Measurements from ENCODE around the gene PNPLA8. TPM values are rescaled to one million over a fixed set of nuclear protein-coding genes. Genes with fewer than 3 reads are reported as not detected.

The PNPLA8 gene
- total RNA-seq, 1 experiment from 2014 or later, result 19.2 TPM

DNA sequence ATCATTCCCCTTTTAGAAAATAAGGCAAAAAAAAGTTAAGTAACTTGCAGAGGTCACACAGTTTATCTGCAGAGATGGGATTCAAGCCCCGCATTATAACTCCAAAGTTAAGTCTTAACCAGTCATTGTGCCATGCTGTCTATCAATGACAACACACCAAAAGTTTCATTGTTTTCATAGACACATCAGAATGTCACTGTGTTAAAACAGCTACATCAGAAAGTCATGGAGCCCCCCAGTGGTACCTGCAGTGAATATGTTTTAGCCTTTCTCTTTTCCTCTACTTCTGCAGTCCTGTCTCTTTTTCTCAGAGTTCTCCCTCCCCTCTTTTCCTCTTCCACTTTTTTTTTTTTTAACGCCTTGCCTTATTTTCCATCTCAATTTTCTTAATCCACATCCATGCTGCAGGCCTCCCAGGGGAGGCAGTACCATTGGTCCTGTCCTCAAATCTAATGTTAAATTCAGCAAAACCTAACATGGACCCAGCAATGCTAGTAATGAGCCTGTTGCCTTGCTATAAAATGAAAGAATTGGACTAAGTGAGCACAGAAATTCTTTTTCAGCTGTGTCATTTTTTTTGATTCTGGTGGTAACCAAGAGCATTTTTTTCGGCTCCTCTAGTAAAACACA is 65.9 kb downstream of the PNPLA8 start:
- ChIA-PET POLR2A (ENCODE audit: low non-redundant PET) (no interaction called here), CTCF (interaction anchor here (0.5 kb wide), 1 partner anchor 544 kb away, joined by 3 read pairs; no protein-coding TSS in a partner anchor)
- Histone ChIP-seq H3K27ac (ENCODE audit: low read depth, low read length, poor library complexity, severe bottlenecking) (no peak overlapping the region), H3K4me3 (ENCODE audit: low read depth, low read length, poor library complexity, severe bottlenecking) (no peak overlapping the region), H3K36me3 (ENCODE audit: insufficient read depth, low read length, poor library complexity, severe bottlenecking) (no peaks in the 10 kb centered on the region), H3K27me3 (replicated peaks; ENCODE audit: insufficient read depth, low read depth, low read length, poor library complexity) (no peaks in the 10 kb centered on the region), H3K9me3 (ENCODE audit: low read depth, low read length, poor library complexity, severe bottlenecking) (no peaks in the 10 kb centered on the region), H3K4me1 (ENCODE audit: insufficient read depth, low read length, poor library complexity, severe bottlenecking) (peaks cover 7% of the 10 kb centered on the region)
- no TSS peak for BruUV-seq (replicated peaks)
- DNase-seq (ENCODE audit: low spot score), result peak; percentile 80
- intact Hi-C loops (cut with micrococcal nuclease; ENCODE audit: unreplicated experiment), result loop anchor here (1.0 kb wide), 1 partner anchor 279 kb away; no protein-coding TSS in a partner anchor
- TF ChIP-seq, protein P1, sequence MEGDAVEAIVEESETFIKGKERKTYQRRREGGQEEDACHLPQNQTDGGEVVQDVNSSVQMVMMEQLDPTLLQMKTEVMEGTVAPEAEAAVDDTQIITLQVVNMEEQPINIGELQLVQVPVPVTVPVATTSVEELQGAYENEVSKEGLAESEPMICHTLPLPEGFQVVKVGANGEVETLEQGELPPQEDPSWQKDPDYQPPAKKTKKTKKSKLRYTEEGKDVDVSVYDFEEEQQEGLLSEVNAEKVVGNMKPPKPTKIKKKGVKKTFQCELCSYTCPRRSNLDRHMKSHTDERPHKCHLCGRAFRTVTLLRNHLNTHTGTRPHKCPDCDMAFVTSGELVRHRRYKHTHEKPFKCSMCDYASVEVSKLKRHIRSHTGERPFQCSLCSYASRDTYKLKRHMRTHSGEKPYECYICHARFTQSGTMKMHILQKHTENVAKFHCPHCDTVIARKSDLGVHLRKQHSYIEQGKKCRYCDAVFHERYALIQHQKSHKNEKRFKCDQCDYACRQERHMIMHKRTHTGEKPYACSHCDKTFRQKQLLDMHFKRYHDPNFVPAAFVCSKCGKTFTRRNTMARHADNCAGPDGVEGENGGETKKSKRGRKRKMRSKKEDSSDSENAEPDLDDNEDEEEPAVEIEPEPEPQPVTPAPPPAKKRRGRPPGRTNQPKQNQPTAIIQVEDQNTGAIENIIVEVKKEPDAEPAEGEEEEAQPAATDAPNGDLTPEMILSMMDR (conservative IDR thresholded peaks at IDR 0.05; ENCODE audit: low read depth, low read length), result peak; percentile 80
- TF ChIP-seq EZH2 (IDR thresholded peaks at IDR 0.05; ENCODE audit: borderline replicate concordance, low read depth, low read length, poor library complexity, severe bottlenecking), result no peak

DNA sequence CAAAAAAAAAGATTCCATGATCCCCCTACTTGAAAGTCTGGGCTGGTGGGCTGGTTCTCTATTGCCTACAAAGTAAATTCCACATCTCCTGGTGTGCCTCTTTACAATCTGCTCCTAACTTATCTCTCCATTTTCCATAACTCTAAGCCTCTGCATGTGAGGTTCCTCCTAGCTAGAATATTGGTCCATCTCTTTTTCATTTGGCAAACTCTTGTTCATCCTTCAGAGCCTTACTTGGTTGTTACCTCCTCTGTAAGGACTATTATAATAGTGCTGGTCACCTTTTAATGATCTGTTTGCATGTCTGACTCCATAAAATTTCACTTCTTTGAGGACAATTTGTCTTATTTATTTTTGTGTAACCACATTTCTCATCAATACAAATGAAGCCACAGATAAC is 68.1 kb downstream of the PNPLA8 start:
- TF ChIP-seq EZH2 (IDR thresholded peaks at IDR 0.05; ENCODE audit: borderline replicate concordance, low read depth, low read length, poor library complexity, severe bottlenecking), result no peak
- TF ChIP-seq, protein P1 (conservative IDR thresholded peaks at IDR 0.05; ENCODE audit: low read depth, low read length), result no peak
- intact Hi-C loops (cut with micrococcal nuclease; ENCODE audit: unreplicated experiment), result no loop called here
- Histone ChIP-seq H3K27ac (ENCODE audit: low read depth, low read length, poor library complexity, severe bottlenecking) (no peak overlapping the region), H3K36me3 (ENCODE audit: insufficient read depth, low read length, poor library complexity, severe bottlenecking) (no peaks in the 10 kb centered on the region), H3K27me3 (replicated peaks; ENCODE audit: insufficient read depth, low read depth, low read length, poor library complexity) (no peaks in the 10 kb centered on the region), H3K4me1 (ENCODE audit: insufficient read depth, low read length, poor library complexity, severe bottlenecking) (peaks cover 23% of the 10 kb centered on the region), H3K9me3 (ENCODE audit: low read depth, low read length, poor library complexity, severe bottlenecking) (no peaks in the 10 kb centered on the region), H3K4me3 (ENCODE audit: low read depth, low read length, poor library complexity, severe bottlenecking) (no peak overlapping the region)
- POLR2A ChIA-PET (ENCODE audit: low non-redundant PET), result no interaction called here
- no peak for DNase-seq (ENCODE audit: low spot score)
- BruUV-seq (replicated peaks), result no TSS peak
- CTCF ChIA-PET, result no interaction called here

DNA sequence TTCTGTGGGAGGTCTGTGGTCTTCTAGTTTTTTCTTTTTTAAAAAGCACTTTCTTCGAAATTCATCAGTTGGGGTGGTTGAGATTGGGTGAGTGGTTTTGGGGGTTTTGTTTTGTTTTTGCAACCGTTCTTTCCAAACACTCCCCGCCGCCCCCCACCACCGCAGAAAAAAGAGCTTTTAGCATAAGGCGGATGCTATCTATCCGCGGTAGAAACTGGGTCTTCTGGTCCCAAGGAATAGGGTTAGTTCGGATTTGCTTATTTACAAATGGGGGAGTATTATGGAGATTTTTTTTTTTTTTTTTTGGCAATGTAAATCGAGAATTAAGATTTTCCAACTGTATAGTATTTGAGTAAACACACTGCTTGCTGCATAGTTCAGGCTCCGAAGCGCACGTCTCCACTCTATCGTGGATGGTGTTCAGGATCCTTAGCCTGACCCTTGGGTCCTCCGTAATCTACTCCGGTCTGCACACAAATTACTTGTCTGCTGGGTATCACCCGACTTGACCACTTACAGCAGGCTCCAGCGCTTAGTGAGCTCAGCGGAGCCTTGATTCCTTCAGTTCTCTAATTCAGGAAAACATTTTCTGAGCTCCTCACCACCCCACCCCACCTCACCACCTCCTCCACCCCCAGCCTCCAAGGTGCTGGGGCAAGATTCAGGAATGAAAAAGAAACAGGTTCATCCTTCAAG is 68.9 kb downstream of the PNPLA8 start:
- no peak for TF ChIP-seq EZH2 (IDR thresholded peaks at IDR 0.05; ENCODE audit: borderline replicate concordance, low read depth, low read length, poor library complexity, severe bottlenecking)
- TF ChIP-seq, protein P1 (conservative IDR thresholded peaks at IDR 0.05; ENCODE audit: low read depth, low read length), result no peak
- intact Hi-C loops (cut with micrococcal nuclease; ENCODE audit: unreplicated experiment), result no loop called here
- peaks cover 29% of the 10 kb centered on the region for H3K4me1 ChIP-seq (ENCODE audit: insufficient read depth, low read length, poor library complexity, severe bottlenecking)
- no peaks in the 10 kb centered on the region for H3K36me3 ChIP-seq (ENCODE audit: insufficient read depth, low read length, poor library complexity, severe bottlenecking)
- H3K27me3 ChIP-seq (replicated peaks; ENCODE audit: insufficient read depth, low read depth, low read length, poor library complexity), result no peaks in the 10 kb centered on the region
- H3K9me3 ChIP-seq (ENCODE audit: low read depth, low read length, poor library complexity, severe bottlenecking), result no peaks in the 10 kb centered on the region
- TSS peak; percentile 67 for BruUV-seq (replicated peaks)
- H3K27ac ChIP-seq (ENCODE audit: low read depth, low read length, poor library complexity, severe bottlenecking), result no peak overlapping the region
- ChIA-PET CTCF (interaction anchor here (0.7 kb wide), 1 partner anchor 392 kb away, joined by 4 read pairs; no protein-coding TSS in a partner anchor), POLR2A (ENCODE audit: low non-redundant PET) (interaction anchor here (0.6 kb wide), 2 partner anchors 36 to 40 kb away, joined by 3 read pairs; no protein-coding TSS in a partner anchor)
- peak overlapping the region; percentile 84 for H3K4me3 ChIP-seq (ENCODE audit: low read depth, low read length, poor library complexity, severe bottlenecking)
- no peak for DNase-seq (ENCODE audit: low spot score)

All from A673 (cell line).